GM03348 (cell line): Measurements from ENCODE around the gene GPATCH2L.

Experiments
- DNase-seq: peaks from one replicate; pipeline ENCODE4 v3.0.0; 2012; ENCODE audit warnings: low spot score

Gene GPATCH2L

GRCh38 chr14:76151398-76152332 is at the start of gene GPATCH2L:
GPATCH2L (plus strand) TSS chr14:76151922; CDS start chr14:76154364, 2,442 bp downstream.
- peak; percentile 99 for DNase-seq

- DNase-seq: no peak
Measured at GRCh38 chr14:76104802-76105355, 46.8 kb upstream of the GPATCH2L start.

GRCh38 chr14:76106188-76106587 is 45.5 kb upstream of the GPATCH2L start:
- no peak for DNase-seq

- peak; percentile 44 for DNase-seq
Measured at GRCh38 chr14:76109087-76109880, 42.4 kb upstream of the GPATCH2L start.

GRCh38 chr14:76112889-76113624 is 38.7 kb upstream of the GPATCH2L start:
- no peak for DNase-seq

GRCh38 chr14:76113691-76114090 is 38.0 kb upstream of the GPATCH2L start:
- DNase-seq: no peak

GRCh38 chr14:76115010-76115422 is 36.7 kb upstream of the GPATCH2L start:
- no peak for DNase-seq

- no peak for DNase-seq
Measured at GRCh38 chr14:76117789-76118484, 33.8 kb upstream of the GPATCH2L start.

GRCh38 chr14:76118594-76118993 is 33.1 kb upstream of the GPATCH2L start:
- DNase-seq: no peak

GRCh38 chr14:76121089-76121748 is 30.5 kb upstream of the GPATCH2L start:
- no peak for DNase-seq

- DNase-seq: no peak
Measured at GRCh38 chr14:76123426-76124225, 28.1 kb upstream of the GPATCH2L start.

- DNase-seq: no peak
Measured at GRCh38 chr14:76125511-76125910, 26.2 kb upstream of the GPATCH2L start.

GRCh38 chr14:76126076-76126475 is 25.6 kb upstream of the GPATCH2L start:
- no peak for DNase-seq

- DNase-seq: no peak
Measured at GRCh38 chr14:76129851-76130576, 21.7 kb upstream of the GPATCH2L start.

- no peak for DNase-seq
Measured at GRCh38 chr14:76131071-76131965, 20.4 kb upstream of the GPATCH2L start.

GRCh38 chr14:76133103-76133502 is 18.6 kb upstream of the GPATCH2L start:
- peak; percentile 55 for DNase-seq

- DNase-seq: no peak
Measured at GRCh38 chr14:76134231-76134630, 17.5 kb upstream of the GPATCH2L start.

GRCh38 chr14:76135722-76136121 is 16.0 kb upstream of the GPATCH2L start:
- DNase-seq: no peak
